Panc1 (cell line): ENCODE data around the gene SIRPA. TPM values are rescaled to one million over a fixed set of nuclear protein-coding genes. Genes with fewer than 3 reads are reported as not detected.

Source experiments
- ATAC-seq: fragments of 200-7000 bp; cut with Tn5 transposase; 2 replicates; pipeline ENCODE4 v1.9.1; 2020; ENCODE audit warnings: mild to moderate bottlenecking, moderate library complexity
- BruUV-seq: library from RNA; stranded (reverse); fragments of 400-500 nt; replicated peaks from 2 replicates; lab custom pipeline; 2021; lab: Mats Ljungman, UMichigan
- CTCF ChIA-PET: fragments of 300-600 bp; sonication (Branson Sonifier 250); formaldehyde crosslinking; loops from one replicate; lab custom pipeline; 2022; ENCODE audit warnings: antibody characterized with exemption; lab: Charles Lee
- POLR2A ChIA-PET: fragments of 300-600 bp; sonication (Branson Sonifier 250); formaldehyde crosslinking; loops from one replicate; lab custom pipeline; 2022; ENCODE audit warnings: antibody characterized with exemption; lab: Charles Lee
- DNase-seq: peaks from one replicate; pipeline ENCODE4 v3.0.0-alpha.2; 2010; ENCODE audit warnings: low read depth, low spot score
- H3K27ac ChIP-seq: 2 replicates; pipeline ENCODE4 v1.5.1; 2011; ENCODE audit warnings: mild to moderate bottlenecking, low read length, inconsistent platforms
- H3K27me3 ChIP-seq: fragments of 200-500 bp; sonication (Bioruptor generic); 2 replicates; pipeline ENCODE4 v1.6.0; 2014; ENCODE audit warnings: low read length, inconsistent platforms; ENCODE audit not compliant: control insufficient read depth, insufficient read depth
- H3K36me3 ChIP-seq: fragments of 200-500 bp; sonication (Bioruptor generic); 2 replicates; pipeline ENCODE4 v1.5.1; 2014; ENCODE audit warnings: inconsistent platforms, mild to moderate bottlenecking, low read length, moderate library complexity; ENCODE audit not compliant: control insufficient read depth, insufficient read depth
- H3K4me1 ChIP-seq: 2 replicates; pipeline ENCODE4 v1.5.1; 2011; ENCODE audit warnings: inconsistent platforms, mild to moderate bottlenecking, low read length, moderate library complexity; ENCODE audit not compliant: control insufficient read depth, insufficient read depth
- H3K4me3 ChIP-seq, 2 experiments: 2 replicates each; pipeline ENCODE4 v1.5.1; 2011 to 2012; ENCODE audit warnings: low read depth in 2 of 2, low read length in 2 of 2, mild to moderate bottlenecking in 2 of 2, inconsistent platforms in 1 of 2, moderate library complexity in 1 of 2
- H3K9me3 ChIP-seq: fragments of 200-500 bp; sonication (Bioruptor generic); 2 replicates; pipeline ENCODE4 v1.5.1; 2014; ENCODE audit warnings: low read depth, mild to moderate bottlenecking, inconsistent platforms, low read length, moderate library complexity; ENCODE audit not compliant: control insufficient read depth, insufficient read depth
- POLR2AphosphoS5 ChIP-seq: IDR thresholded peaks from 2 replicates; pipeline ENCODE4 v1.6.1; 2012; ENCODE audit warnings: mild to moderate bottlenecking, low read depth, low read length, moderate library complexity
- SIN3A ChIP-seq: IDR thresholded peaks from 2 replicates; pipeline ENCODE4 v1.6.1; 2012; ENCODE audit warnings: low read depth, mild to moderate bottlenecking, low read length, moderate library complexity, borderline replicate concordance; ENCODE audit not compliant: insufficient read depth
- TCF7L2 ChIP-seq: IDR thresholded peaks from 2 replicates; pipeline ENCODE4 v1.6.1; 2011; ENCODE audit warnings: mild to moderate bottlenecking, low read depth, low read length, inconsistent platforms
- in situ Hi-C: cut with HindIII; loops from 2 replicates; pipeline ENCODE4 v1.10.0; 2016; ENCODE audit warnings: low sequenced_read_pairs, low pct_unique_long_range_greater_than_20kb
- intact Hi-C: fragments of 100-400 bp; cut with micrococcal nuclease; formaldehyde crosslinking; loops from one replicate; pipeline ENCODE4 v1.10.0; 2022; ENCODE audit not compliant: unreplicated experiment
- total RNA-seq: library from RNA; stranded (reverse); gene quantifications from one replicate; pipeline ENCODE4 v1.2.1, GENCODE V29; 2021; ENCODE audit not compliant: unreplicated experiment
- TF ChIP-seq, protein P1 (sequence below), 2 experiments: IDR thresholded peaks; 2 replicates each; pipeline ENCODE4 v1.6.1; 2011 to 2012; ENCODE audit warnings: low read depth in 2 of 2, control low read depth in 1 of 2, low read length in 1 of 2, mild to moderate bottlenecking in 1 of 2, moderate library complexity in 1 of 2; ENCODE audit not compliant: insufficient read depth in 1 of 2
- TF ChIP-seq, protein P2 (sequence below): fragments of 450-650 bp; IDR thresholded peaks from 2 replicates; pipeline ENCODE4 v1.5.1; 2017; ENCODE audit warnings: mild to moderate bottlenecking

SIRPA gene
- total RNA-seq, 1 experiment from 2014 or later: 2.4 TPM

DNA sequence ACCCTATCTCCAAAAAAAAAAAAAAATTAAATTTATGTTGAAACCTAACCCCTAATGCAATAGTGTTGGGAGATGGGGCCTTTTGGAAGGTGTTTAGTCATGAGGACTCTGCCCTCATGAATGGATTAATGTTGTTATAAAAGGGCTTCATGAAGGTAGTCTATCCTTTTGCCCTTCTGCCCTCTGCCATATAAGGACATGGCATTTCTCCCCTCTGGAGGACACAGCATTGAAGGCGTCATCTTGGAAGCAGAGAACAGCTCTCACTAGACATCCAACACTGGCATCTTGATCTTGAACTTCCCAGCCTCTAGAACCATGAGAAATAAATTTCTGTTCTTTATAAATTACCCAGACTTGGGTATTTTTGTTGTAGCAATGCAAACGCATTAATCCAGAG, 63.2 kb downstream of the SIRPA start:
- H3K27me3 ChIP-seq: peaks cover 12% of the 10 kb centered on the region
- H3K36me3 ChIP-seq: no peaks in the 10 kb centered on the region
- ATAC-seq (no peak), DNase-seq (no peak)
- TF ChIP-seq POLR2AphosphoS5 (no peak), TCF7L2 (no peak), SIN3A (no peak)
- TF ChIP-seq, protein P1, sequence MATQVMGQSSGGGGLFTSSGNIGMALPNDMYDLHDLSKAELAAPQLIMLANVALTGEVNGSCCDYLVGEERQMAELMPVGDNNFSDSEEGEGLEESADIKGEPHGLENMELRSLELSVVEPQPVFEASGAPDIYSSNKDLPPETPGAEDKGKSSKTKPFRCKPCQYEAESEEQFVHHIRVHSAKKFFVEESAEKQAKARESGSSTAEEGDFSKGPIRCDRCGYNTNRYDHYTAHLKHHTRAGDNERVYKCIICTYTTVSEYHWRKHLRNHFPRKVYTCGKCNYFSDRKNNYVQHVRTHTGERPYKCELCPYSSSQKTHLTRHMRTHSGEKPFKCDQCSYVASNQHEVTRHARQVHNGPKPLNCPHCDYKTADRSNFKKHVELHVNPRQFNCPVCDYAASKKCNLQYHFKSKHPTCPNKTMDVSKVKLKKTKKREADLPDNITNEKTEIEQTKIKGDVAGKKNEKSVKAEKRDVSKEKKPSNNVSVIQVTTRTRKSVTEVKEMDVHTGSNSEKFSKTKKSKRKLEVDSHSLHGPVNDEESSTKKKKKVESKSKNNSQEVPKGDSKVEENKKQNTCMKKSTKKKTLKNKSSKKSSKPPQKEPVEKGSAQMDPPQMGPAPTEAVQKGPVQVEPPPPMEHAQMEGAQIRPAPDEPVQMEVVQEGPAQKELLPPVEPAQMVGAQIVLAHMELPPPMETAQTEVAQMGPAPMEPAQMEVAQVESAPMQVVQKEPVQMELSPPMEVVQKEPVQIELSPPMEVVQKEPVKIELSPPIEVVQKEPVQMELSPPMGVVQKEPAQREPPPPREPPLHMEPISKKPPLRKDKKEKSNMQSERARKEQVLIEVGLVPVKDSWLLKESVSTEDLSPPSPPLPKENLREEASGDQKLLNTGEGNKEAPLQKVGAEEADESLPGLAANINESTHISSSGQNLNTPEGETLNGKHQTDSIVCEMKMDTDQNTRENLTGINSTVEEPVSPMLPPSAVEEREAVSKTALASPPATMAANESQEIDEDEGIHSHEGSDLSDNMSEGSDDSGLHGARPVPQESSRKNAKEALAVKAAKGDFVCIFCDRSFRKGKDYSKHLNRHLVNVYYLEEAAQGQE (IDR thresholded peaks at IDR 0.05; ENCODE audit: insufficient read depth in 1 of 2, low read depth in 2 of 2, low read length in 1 of 2): no peak
- TF ChIP-seq, protein P2, sequence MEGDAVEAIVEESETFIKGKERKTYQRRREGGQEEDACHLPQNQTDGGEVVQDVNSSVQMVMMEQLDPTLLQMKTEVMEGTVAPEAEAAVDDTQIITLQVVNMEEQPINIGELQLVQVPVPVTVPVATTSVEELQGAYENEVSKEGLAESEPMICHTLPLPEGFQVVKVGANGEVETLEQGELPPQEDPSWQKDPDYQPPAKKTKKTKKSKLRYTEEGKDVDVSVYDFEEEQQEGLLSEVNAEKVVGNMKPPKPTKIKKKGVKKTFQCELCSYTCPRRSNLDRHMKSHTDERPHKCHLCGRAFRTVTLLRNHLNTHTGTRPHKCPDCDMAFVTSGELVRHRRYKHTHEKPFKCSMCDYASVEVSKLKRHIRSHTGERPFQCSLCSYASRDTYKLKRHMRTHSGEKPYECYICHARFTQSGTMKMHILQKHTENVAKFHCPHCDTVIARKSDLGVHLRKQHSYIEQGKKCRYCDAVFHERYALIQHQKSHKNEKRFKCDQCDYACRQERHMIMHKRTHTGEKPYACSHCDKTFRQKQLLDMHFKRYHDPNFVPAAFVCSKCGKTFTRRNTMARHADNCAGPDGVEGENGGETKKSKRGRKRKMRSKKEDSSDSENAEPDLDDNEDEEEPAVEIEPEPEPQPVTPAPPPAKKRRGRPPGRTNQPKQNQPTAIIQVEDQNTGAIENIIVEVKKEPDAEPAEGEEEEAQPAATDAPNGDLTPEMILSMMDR: no peak
- no peaks in the 10 kb centered on the region for H3K4me1 ChIP-seq
- H3K27ac ChIP-seq: no peak overlapping the region
- intact Hi-C loops: no loop called here
- in situ Hi-C loops: no loop called here
- ChIA-PET CTCF (no interaction called here), POLR2A (no interaction called here)
- no TSS peak for BruUV-seq
- no peaks in the 10 kb centered on the region for H3K9me3 ChIP-seq
- no peak overlapping the region for H3K4me3 ChIP-seq

- ChIA-PET CTCF (no interaction called here), POLR2A (no interaction called here)
- H3K4me1 ChIP-seq: no peaks in the 10 kb centered on the region
- TF ChIP-seq, protein P2: no peak
- TF ChIP-seq, protein P1 (IDR thresholded peaks at IDR 0.05; ENCODE audit: insufficient read depth in 1 of 2, low read depth in 2 of 2, low read length in 1 of 2): no peak
- TF ChIP-seq POLR2AphosphoS5: no peak
- no peak for TF ChIP-seq TCF7L2
- no peak for TF ChIP-seq SIN3A
- DNase-seq (no peak), ATAC-seq (no peak)
- no peak overlapping the region for H3K27ac ChIP-seq
- no peak overlapping the region for H3K4me3 ChIP-seq
- peaks cover 13% of the 10 kb centered on the region for H3K27me3 ChIP-seq
- BruUV-seq: no TSS peak
- H3K36me3 ChIP-seq: no peaks in the 10 kb centered on the region
- no peaks in the 10 kb centered on the region for H3K9me3 ChIP-seq
- in situ Hi-C loops: no loop called here
- intact Hi-C loops: no loop called here
Observed at GRCh38 chr20:1959156-1959555, 63.9 kb downstream of the SIRPA start.
